RCC 7860 (cell line): ENCODE results near the gene THEM5.

Experiments used
- DNase-seq: peaks from one replicate; pipeline ENCODE4 v3.0.0-alpha.2; 2015; ENCODE audit warnings: low spot score
- FAIRE-seq: peaks from 2 replicates; lab custom pipeline; 2012; peaks lifted over from hg19 to GRCh38; lab: Jason Lieb, UNC

The THEM5 gene

DNA sequence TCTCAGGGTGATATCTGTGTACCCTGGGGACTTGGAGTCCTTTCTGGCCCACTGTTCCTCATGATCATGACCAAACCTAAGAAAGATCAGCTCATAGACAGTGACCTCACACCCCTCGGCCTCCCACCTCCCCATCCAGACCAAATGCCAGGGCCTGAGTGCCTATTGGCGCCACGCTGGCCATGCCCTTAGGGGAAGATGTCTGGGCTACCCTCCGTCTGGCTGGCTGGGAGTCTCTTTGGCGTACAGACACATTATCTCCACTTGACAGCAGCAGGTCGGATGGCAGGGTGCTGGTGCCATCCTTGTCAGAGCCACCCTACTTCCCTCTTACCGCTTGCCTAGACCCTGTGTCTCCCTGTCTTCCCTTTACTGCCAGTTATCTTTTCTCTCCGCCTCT, 30.3 kb downstream of the THEM5 start:
- no peak for DNase-seq
- FAIRE-seq = no peak

DNA sequence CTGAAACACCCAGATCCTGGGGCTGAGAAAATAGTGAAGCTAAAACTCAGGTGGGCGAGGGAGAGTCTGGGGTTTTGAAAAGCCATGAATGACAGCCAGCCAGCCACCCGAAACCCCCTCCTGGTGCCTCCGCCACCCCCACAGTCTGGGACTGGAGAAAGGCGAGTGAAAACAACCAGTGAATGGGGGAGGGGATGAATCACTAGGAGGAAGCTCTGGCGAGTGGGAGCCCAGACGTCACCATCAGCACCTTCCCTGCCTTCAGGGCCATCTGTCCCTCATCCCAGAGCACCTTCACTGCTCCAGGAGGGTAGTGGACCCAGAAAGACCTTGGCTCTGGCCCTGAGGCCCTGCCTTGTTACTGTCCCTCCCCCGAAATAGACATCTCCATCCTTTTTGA, 31.1 kb downstream of the THEM5 start:
- DNase-seq = no peak
- FAIRE-seq = no peak

DNA sequence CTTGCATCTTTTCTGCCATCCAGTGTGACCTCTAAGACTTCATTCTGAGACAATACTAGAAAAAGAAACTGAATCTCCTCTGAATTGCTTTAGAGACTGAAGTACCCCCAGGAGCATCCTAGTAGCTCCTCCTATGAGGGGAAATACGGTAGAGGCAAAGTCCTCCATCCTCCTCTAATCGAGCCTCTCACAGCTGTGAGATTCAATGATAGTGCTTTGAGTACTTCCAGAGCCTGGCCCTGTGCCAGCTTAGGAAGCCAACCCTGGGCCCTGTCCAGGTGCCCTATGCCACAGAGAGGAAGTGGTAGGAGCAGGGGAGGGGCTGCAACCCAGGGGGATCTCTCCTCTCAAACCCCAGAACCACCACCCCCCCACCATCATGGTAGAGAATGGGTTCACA, 32.6 kb downstream of the THEM5 start:
- no peak for DNase-seq
- FAIRE-seq = no peak

DNA sequence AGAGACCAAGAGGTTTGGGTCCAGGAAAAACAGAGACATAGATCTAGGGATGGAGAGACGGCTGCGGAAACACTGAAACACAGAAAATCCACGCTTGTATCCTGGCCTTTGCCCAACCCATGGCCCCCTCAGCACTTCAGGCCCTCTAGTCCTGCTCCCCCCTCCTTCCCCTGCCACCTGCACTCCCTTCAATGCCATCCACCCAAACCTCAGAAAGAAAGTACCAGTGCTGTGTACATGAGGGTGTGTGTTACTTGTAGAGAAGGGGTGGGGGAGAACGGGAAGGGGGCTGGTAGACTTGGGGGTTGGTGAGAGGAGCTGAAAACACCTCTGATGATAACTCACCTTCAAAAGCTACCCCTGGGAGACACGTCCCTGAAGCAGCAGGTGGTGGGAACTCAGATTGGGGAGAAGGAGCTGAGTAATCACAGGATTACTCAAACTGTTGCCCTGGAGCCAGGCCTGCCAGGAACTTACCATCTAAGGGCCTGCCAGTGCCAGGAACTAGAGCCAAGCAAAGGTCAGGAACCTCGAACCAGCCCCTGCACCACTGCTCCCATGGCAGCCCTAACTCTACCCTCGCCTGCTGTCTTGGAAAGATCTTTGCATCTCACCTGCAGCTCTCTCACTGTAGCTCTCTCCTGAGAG, 33.4 kb downstream of the THEM5 start:
- DNase-seq (no peak), FAIRE-seq (no peak)

DNA sequence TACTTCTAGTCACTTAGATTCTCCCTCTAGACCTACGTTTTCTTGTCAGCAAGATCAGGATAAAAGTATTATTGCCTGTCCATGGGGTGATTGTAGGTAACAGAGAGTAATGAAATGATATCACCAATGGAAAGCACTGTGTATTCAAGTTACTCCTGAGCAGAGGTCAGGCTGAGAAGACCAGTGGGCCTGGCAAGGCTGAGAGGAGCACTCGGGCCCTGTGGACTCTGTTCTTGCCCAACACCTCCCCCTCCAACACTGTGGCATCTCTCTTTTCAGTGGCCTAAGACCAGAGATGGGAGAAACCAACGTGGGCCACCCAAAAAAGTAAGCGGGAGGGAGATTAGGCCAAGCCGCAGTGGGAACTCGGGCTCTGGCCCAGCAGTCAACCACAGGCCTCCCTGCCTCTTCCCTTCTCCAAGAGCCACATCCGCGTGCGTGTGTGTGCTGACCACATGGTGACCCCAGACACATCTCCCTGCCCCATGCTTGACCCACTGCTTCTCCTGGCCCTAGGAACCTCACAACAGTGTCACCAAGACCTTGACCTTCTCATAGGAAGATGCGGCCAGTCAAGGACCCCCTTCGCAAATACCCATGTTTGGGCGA, 34.2 kb downstream of the THEM5 start:
- FAIRE-seq = no peak

DNA sequence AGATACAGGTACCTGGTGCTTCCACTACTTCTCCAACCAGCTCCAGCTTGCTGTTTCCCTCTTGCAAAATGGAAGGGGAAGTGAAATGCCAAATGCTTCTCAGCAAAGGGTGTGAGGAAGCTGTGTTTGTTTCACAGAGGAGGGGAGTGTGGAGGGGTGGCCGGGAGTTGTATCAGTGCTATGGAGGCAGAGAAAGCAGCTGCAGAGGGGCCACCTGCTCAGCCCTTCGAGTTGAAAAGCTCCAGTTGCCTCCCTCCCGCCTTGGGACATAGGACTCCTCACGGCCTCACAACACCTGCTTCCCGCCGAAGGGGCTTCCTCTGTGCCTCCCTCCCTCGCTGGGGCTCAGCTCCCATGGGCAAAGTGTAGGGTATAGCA, 36.2 kb downstream of the THEM5 start:
- DNase-seq (no peak), FAIRE-seq (no peak)

More for the DNA sequence above, 34.2 kb downstream of the THEM5 start:
- DNase-seq = no peak

DNA sequence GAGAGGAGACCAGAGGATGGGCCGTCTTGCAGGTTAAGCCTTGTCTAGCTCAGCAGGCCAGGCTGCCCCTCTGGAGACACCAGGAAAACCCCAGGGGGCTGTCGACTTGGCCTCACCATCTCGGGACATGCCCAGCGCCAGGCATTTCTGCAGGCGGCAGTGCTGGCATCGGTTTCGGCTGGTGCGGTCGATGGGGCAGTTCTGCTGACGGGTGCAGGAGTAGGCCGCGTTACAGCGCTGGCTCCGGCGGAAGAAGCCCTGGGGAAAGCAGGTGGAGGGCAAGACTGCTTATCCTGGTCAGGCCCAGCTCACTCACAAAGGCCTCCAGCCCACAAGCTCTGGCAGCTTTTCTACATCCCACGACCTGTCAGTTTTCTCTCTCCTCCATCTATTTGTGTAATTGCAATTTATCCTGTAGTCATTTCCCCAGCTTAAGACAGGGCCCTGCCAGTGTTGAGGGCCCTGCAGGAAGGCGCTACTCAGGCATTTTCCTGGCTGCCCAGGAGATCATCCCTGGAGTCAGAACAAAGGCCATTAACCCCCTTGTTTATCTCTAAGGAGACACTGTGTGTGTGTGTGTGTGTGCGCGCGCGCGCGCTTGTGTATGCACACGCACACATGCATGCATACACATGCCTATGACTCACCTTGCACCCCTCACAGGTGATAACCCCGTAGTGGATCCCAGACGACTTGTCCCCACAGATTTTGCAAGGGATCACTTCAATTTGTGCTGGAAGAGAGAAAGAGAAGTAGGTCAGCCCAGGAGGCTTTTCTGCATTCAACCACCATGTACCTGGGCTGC, 36.8 kb downstream of the THEM5 start:
- FAIRE-seq (no peak), DNase-seq (no peak)

DNA sequence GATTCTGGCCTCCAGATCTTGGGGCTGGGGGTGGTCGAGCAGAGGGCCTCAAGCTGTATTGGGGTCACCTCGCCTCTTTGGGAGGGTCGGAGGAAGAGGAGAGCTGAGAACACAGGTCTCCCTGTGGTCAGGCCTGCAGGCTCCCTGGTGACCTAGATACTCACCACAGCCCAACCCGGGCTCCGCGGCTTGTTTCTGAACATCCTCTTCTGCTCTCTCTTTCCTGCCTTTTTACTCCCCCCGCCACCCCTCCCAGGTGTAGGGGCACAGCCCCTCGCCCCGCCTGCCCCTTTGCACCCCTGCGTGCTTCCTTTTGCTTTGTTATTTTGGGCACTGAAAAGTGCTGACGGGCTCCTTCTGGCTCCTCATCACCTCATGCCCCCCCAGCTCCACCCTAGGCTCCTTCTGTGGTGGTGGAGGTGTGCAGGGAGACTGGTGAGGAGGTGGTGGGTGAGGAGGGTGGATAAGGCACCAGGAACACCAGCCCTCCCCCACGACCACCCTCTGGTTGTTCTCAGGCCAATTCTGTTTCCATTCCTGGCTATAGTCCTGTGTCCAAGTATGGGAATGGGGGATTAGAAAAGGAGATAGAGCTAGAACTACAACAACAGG, 37.7 kb downstream of the THEM5 start:
- FAIRE-seq = no peak
- DNase-seq = no peak

DNA sequence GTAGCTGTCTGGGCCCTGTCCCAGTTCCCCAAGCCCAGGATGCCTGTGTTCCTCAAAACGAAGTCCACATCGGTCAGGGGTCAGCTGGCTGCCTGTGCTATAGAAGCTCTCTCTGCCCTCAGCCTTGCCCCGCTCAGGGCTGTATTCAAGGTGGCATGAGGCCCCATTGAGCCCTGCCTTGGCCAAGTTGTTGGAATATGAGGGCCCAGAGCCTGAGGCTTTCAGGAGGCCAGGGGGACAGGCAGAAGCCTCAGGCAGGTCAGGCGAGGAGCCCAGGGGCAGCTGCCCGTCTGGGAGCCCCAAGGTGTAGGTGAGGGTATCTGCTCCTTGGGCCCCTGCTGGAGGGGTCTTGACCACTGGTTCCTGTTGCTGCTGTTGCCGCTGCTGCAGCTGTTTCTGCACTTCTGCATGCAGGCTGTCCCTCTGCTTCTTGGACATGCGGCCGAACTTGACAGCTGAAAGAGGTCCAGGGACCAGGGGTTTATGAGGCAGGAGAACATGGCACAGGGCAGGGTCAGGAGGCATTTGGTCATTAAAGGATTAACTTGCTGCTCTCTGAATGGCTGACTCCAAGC, 38.5 kb downstream of the THEM5 start:
- FAIRE-seq (no peak), DNase-seq (no peak)

DNA sequence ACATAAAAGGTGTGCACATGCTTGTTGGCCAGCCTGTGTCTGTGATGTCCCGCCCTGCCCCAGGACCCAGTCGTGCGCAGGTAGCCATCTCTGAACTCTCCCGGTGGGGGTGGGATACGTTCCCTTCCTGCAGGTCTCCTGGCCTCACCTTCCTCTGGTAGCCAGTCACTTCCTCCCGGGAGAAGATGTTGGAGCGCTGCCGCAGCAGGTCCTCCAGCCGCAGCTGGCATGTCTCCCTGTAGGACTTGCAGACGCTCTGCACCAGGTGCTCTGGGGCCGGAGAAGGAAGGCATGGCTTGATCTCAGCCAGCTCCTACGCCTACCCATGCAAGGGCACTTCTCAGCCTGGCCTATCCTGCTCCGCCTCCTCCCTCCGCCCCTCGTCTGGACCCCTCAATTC, 39.1 kb downstream of the THEM5 start:
- DNase-seq (no peak), FAIRE-seq (no peak)

DNA sequence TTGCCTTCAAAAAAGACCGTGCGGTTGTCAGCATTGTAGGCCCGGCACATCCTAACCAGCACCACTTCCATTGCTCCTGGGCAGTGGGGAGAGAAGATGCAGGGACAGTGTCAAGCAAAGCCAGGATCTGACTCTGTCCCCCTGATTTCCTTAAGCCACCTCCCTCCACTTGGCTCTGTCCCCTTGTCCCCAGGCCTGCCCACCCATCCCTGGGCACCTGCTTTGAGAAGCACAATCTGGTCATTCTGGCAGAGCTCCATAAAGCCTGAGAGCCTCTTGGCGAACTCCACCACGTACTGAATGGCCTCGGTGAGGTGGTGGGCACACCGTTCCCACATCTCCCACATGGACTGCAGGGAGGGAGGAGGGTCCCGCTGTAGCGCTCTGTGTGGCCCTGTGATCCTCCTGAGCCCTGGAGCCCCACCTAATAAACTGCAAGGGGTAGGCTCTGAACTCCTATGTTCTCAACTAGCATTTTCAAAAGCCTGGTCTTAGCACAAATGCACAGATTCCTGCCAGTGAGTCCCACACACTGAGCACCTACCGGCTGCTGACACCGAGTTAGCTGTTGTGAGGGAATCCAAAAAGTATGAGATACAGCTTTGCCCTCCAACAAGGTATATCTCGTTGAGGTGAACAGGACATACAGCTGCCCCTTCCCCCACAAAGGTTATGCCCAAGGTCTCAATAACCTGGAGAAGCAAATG, 40.1 kb downstream of the THEM5 start:
- no peak for DNase-seq

DNA sequence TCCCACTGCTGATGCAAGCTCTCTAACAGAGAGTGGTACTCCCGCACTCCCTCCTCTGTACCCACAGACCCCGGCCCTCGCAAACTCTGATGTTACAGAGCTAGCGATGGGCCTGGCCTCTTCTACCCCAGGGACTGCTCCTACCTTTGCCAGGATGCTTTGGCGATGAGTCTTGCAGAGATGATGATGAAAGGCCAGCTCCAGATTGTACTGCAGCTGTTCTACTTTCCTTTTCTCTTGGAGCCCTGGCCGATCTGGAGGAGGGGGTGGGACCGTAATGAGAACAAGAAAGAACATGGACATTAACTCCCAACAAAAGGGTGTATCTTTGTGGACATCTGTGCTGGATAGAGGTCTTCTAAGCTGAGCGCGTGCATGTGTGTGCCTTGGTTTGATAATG, 42.3 kb downstream of the THEM5 start:
- no peak for DNase-seq
- no peak for FAIRE-seq

More for the DNA sequence above, 40.1 kb downstream of the THEM5 start:
- FAIRE-seq = no peak

DNA sequence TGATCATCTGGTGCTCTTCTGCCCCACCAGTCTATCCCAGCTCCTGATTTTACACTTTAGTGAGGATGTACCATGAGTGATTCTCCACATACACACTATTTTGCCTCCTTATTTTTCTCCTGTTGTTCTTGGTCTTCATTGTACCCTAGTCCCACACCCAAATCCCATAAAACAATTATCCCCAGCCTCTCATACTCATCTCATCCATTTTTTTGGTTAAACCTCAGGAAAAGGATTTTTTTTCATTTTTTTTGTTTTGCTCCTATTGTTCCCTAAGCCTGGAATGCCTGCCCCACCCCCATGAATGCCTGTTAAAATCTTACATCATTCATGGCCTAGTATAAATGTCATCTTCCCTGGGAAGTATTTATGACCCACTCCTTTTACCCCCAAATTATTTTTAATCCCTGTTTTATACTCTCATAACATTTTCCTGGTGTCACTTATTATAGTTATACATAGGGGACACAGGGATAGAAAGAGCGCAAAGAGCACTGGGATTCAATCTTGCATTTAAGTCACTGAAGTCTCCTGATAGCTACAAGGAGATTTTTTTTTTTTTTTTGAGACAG, 43.4 kb downstream of the THEM5 start:
- DNase-seq (no peak), FAIRE-seq (no peak)

DNA sequence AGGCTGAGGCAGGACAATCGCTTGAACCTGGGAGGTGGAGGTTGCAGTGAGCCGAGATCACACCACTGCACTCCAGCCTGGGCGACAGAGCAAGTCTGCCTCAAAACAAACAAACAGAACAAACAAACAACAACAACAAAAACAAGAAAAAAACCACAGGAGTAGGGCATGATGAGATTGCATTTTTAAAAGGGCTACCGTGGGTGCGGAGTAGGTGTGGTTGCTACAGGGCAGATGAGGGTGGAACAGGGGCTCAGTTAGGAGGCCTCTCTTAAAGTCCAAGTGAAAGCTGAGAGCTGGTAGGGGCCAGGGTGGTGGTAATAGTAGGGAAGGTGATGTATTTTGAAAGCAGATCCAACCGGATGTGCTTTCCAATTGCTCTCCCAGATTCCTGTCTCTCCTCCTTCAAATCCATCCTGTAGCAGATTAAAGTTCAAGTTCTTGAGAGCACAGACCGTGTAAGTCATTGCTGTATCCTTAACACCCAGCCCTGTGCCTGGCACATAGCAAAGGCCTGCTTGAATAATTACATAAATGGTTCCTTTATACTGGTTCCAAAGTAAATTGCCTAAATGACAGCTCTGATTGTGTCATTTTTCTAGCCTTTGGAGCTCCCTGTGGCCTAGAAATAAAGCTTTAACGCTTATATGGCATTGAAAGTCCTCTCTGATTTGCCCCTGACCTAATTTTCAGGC, 44.1 kb downstream of the THEM5 start:
- FAIRE-seq (no peak), DNase-seq (no peak)

DNA sequence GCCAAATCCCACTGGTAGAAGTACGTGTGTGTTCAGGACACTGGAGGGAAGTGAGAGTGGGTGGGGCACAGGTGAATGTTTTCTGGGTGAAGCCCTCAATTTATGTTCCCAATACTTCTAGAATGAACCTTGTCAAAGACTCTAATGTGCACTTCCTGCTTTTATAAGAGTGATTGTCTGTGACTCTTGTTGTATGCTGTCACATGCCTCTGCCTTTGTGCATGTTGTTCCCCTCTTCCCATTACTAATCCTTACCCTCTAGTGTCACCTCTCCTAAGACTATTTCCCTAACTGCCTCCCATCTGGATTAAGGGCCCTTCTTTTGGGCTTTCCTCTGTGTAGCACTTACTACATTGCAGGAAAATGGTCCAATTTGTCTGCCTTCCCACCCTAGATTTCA, 45.7 kb downstream of the THEM5 start:
- DNase-seq (no peak), FAIRE-seq (no peak)

DNA sequence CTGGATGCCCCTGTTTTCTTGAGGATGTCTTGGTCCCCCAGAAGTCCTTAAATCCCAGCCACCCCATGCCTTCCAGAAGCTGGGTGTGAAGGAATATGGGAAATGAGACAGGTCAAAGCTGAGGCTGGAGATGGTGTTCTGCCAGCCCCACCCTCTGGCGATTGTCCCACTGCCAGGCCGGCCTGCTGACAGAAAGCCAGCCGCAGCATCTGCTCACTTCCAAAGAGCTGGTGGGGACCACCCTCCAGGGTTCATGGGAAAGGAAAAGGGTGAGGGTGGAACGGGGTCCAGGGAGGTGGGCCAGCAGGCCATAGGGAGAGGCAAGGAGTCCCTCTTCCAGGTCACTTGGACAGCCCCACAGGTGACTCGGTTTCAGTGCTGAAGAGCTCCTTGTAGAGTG, 46.4 kb downstream of the THEM5 start:
- FAIRE-seq (no peak), DNase-seq (no peak)

DNA sequence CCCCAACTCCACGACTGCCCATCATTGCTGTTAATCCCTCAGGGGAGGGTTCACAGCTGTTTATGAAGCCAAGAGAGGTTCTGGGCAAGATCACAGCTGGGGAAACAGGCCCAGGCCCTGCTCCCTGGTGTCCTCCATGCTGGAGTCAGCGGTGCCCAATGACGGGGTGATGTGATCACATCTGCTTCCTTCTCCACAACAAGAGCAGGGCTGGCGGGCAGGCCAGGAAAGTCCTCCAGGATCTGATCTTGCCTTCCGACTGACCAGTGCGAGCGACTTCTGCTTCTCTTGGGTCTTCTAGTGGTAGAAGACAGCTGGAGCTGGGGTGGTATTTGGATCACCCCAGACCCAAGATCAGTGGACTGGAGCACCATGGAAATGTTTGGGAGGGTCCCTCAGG, 47.3 kb downstream of the THEM5 start:
- DNase-seq (no peak), FAIRE-seq (no peak)

DNA sequence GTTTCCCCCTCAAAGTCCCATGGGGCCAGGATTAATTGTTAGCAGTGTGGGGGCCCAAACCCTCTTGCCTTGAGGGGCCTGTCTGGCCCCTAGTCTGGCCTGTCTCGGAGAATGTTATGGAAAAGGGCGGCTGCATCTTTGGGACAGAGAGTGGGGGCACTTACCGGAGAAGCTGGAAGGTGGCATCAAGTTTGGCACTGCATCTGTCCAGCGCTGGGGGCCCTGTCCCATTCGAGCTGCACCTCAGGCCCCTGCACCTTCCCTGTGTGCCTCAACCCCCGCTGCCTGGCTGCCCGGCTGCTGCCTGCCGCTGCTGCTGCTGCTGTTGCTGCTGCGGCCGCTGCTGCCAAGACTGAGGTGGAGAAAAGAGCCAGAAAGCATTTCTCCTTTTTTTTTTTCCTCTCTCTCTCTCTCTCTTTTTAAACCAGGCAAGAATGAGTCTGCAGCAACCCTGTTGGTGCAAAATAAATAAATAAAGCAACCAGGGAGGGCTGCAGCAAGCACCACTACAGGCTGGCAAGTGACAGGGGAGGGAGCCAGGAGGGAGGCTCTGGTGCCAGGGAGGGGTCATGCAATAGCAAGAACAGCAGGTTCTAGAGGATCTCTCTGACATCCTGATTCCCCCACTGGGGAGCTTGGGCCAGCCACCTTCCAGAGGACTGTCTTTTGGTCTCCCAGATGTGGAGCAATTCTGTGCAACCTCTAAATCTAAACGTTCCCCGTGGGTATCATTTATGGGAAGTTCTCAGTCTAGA, 48.3 kb downstream of the THEM5 start, which contains the start of gene LINGO4:
TSS of gene LINGO4 (minus strand) at position 354 of the 755 bp plus-strand sequence. CDS start 2,715 bp downstream, outside the sequence.
- FAIRE-seq = no peak
- DNase-seq = no peak

DNA sequence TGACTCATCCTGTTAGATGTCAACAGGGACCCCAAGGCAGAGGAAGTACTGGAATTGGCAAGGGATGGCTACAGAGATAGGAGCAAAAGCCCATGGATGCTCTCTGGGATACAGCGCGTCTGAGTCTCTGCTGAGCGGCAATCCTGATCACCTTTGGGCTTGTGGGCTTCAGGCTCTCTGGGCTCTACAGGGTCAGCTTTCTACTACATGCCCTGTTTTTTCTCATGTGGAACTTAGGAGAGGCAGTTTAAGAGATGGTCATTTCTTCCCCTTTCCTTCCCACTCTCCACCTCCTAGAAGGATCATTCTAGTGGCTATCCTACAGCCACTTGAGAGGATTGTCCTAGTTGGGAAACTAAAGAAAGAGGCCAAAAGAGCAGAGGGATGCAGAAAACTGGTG, 49.6 kb downstream of the THEM5 start:
- DNase-seq (no peak), FAIRE-seq (no peak)
